GM13977 (cell line): ENCODE measurements around the gene DVL1.

Experiments
- DNase-seq: peaks from one replicate; pipeline ENCODE4 v3.0.0; 2012; ENCODE audit warnings: low spot score
- CTCF ChIP-seq: IDR thresholded peaks from 2 replicates; pipeline ENCODE4 v1.5.1; 2012; ENCODE audit warnings: mild to moderate bottlenecking, control low read depth; ENCODE audit not compliant: insufficient read depth; ENCODE audit errors: extremely low read depth, missing control alignments
- in situ Hi-C: fragments of 300-500 bp; cut with MboI; formaldehyde crosslinking; loops from one replicate; pipeline ENCODE4 v1.12.0; 2022; ENCODE audit warnings: low sequenced_read_pairs, low pct_unique_long_range_greater_than_20kb, mixed read lengths, inconsistent platforms; ENCODE audit not compliant: unreplicated experiment

DVL1 gene

DNA sequence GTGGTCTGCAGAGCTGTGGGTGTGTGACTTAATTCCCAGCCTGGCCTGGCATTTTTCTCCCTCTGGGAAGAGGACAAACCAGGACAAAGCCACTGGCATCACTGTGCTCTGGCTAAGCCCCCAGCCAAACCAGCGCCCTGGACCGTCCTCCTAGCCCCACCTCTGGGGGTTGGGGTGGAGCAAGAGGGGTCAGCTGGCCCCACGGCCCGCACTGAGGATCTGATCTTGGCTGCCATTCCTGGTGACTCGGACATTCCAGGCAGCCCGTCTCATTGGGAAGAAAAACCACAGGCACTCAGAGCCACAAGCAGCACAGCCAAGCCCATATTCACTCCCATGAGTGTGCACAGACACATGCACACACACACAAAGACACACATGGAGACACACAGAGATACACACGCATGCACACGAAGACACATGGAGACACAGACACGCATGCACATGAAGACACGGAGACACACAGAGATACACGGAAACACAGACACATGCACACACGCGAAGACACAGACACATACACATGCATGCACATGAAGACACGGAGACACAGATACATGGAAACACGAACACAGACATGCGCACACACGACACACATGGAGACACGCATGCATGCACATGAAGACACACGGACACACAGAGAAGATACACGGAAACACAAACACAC lies 11.4 kb upstream of the DVL1 start:
- DNase-seq, result no peak
- in situ Hi-C loops, result no loop called here
- TF ChIP-seq CTCF, result no peak

DNA sequence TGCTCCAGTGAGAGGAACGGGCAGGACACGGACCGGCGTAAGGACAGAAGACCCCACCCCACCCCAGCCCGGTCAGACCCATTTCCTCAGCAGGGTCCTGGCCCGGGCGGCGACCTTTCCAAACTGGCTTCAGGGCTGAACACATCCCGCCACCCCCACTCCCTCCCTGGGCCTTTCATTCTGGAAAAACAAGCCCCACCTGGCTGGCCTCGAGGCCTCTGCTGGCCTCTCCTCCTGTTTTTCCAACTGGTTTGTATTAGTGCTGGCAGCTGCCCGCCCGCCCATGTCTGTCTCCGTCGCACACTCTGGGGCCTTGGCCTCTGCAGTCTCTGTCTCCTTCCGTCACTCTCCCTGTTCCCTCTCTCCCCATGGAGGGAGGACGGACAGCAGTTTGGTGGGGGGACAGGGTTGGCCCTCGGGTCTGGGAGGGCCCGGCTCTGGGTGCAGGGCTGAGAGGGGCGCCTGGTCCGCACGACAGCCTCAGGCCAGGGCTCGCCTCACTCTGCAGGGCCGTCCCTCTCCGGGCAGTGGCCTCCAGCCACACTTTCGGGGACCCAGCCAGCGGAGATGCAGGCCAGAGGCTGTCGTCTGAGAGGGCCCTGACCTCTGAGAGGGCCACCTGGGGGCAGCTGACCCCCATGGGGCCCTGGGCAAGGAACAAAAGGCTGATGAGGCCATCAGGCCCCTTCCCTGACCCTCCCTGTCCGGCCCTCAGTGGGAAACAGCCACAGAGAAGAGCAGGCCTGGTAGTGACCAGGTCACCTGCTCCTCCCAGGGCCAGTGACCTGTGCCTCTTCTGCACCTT lies 10.6 kb upstream of the DVL1 start:
- no peak for TF ChIP-seq CTCF
- in situ Hi-C loops, result no loop called here
- no peak for DNase-seq

DNA sequence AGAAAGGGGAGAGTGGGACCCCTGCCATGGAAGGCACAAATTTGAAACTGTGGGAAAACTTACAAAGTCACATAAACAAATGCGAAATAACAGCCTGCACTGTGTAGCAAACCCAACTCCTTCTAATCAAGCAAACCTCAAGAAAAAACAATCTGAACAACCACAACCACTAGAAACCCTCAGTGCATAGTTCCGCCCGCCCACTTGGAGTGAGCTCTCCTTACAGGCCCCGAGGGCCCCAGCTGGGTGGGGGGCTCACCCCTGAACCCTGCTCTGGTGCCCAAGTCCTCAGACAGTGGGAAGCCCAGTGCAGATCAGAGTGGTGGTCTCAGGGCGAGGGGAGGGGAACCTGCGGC lies 10.1 kb upstream of the DVL1 start:
- no peak for DNase-seq
- TF ChIP-seq CTCF, result no peak
- in situ Hi-C loops, result no loop called here

DNA sequence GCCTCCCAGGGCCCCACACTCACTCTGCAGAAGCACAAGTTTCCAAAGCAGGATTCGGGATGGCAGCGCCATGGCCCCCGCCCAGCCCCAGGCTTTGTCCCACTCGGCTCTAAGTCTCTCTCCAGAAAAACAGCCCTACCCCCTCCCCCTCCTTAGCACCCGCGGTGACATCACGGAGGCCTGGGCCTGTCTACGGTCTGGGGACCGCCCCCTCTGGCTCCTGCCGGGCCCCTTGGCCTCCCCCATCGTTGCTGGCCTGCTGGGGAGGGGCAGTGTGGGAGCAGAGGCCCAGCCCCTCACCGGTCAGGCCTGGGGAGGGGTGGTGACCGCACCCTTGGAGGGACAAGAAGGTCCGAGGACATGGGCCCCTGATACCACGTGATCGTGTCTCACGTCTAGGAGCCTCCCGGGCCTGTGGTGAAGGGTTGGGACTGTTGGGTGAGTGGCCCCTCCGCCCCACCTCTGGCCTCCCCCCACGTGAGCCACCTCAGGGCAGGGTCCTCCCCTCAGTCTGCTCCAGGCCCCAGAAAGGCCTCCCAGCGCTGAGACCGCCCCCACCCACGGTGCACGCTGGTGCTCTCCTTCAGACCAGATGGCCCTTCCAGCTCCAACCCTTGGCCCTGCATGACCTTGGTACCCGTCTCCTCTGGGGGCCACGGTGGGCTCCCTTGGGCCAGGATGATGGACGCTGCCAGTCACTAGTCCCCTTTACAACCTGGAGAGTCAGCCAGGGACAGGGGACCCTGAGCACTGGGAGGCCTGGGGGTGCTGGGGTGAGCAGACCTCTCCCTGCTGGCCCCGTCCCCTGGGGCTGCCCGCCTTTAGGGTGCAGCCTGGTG lies 9.4 kb upstream of the DVL1 start, which contains the start of gene MXRA8:
TSS of gene MXRA8 (minus strand) at position 123 of the 839 bp plus-strand sequence. CDS start at position 72, 51 bp downstream.
- no peak for DNase-seq
- no peak for TF ChIP-seq CTCF
- in situ Hi-C loops, result no loop called here

- TF ChIP-seq CTCF, result no peak
- in situ Hi-C loops, result no loop called here
- DNase-seq, result no peak
Observed at GRCh38 chr1:1357871-1358432, 8.7 kb upstream of the DVL1 start.

- no peak for DNase-seq
- in situ Hi-C loops, result no loop called here
- no peak for TF ChIP-seq CTCF
Observed at GRCh38 chr1:1356796-1357401, 7.7 kb upstream of the DVL1 start.
